Ascending aorta (tissue), 2 donors: ENCODE data around the gene EPN1. TPM values are rescaled to one million over a fixed set of nuclear protein-coding genes. Genes with fewer than 3 reads are reported as not detected.
"Not testable (repeated sequence)": the region's sequence is repeated elsewhere in the genome, so short reads cannot be mapped to it uniquely, and the experiment has no call there.

Experiments
- DNase-seq, 2 donors: peaks; one replicate each; pipeline ENCODE4 v3.0.0-alpha.2; 2019; ENCODE audit warnings: low spot score in 2 of 2
- H3K27ac ChIP-seq, 2 donors: fragments of 200-600 bp; sonication (generic); one replicate each; pipeline ENCODE4 v1.5.1; 2016 to 2017; ENCODE audit warnings: mild to moderate bottlenecking in 1 of 2
- H3K27me3 ChIP-seq: fragments of 200-600 bp; sonication (generic); one replicate; pipeline ENCODE4 v1.5.1; 2017
- H3K36me3 ChIP-seq, 2 donors: fragments of 200-600 bp; sonication (generic); one replicate each; pipeline ENCODE4 v1.5.1; 2016
- H3K4me1 ChIP-seq, 2 donors: fragments of 200-600 bp; sonication (generic); one replicate each; pipeline ENCODE4 v1.5.1; 2016 to 2017; ENCODE audit warnings: mild to moderate bottlenecking in 1 of 2
- H3K4me3 ChIP-seq, 2 donors: fragments of 200-600 bp; sonication (generic); one replicate each; pipeline ENCODE4 v1.5.1; 2016 to 2017; ENCODE audit warnings: mild to moderate bottlenecking in 1 of 2
- H3K9me3 ChIP-seq, 2 donors: fragments of 200-600 bp; sonication (generic); one replicate each; pipeline ENCODE4 v1.5.1; 2016
- CTCF ChIP-seq, 3 experiments: fragments of 200-600 bp in 2 of 3; fragments of 450-650 bp in 1 of 3; sonication (generic) in 2 of 3; IDR thresholded peaks; one replicate each; pipeline ENCODE4 v1.5.1; 2016 to 2019; ENCODE audit warnings: antibody characterized with exemption in 3 of 3, mild to moderate bottlenecking in 1 of 3, moderate library complexity in 1 of 3
- intact Hi-C: fragments of 100-400 bp; cut with DNase I; formaldehyde crosslinking; loops from one replicate; pipeline ENCODE4 v1.15.1; 2023
- total RNA-seq: library from RNA; depleted of rRNA; stranded (reverse); fragments of >200 nt; gene quantifications from one replicate; pipeline ENCODE4 v1.1.0, GENCODE V29; 2016

EPN1 gene
- total RNA-seq, 1 donor from 2014 or later: 122 TPM

DNA sequence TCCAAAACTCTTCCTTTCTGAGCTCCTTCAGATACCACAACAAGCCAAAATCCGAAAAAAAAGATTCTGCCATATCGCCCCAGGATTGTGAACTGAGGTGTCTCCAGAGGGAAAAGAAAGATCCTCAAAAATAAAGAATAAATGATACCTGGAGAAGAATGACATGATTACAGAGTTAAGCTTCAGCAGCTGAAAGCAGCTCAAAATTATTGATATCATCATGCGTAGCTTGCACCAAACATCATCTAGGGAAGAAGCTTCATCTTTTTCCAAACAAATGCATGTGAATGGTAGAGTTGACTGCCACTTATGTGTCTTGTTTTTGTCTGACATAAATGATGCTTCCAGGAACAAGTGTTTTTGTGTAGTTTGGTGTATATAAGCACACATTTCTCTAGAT is 63.3 kb downstream of the EPN1 start, which contains the start of gene NLRP9:
TSS of gene NLRP9 (minus strand) at position 101 of the 400 bp plus-strand sequence. CDS start at position 73, 28 bp downstream.
- intact Hi-C loops: no loop called here
- H3K4me1 ChIP-seq: no peaks in the 10 kb centered on the region

DNA sequence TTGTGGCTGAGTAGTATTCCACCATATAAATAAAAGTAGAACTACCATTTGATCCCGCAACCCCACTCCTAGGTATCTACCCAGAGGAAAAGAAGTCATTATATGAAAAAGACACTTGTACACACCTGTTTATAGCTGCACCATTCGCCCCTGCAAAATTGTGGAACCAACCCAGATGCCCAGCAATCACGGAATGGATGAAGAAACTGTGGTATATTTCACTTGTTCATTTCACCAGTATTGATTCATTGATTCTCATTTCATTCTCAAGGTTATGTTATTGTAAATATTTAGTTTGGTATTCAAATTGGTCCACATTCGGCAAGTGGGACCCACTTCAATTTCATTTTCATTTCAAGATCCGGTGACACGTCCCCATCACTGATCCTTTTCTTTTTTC is 75.7 kb downstream of the EPN1 start:
- DNase-seq: no peak
- H3K9me3 ChIP-seq: no peaks in the 10 kb centered on the region
- no peaks in the 10 kb centered on the region for H3K36me3 ChIP-seq
- no peak for TF ChIP-seq CTCF (IDR thresholded peaks at IDR 0.05)
- intact Hi-C loops: no loop called here
- H3K4me3 ChIP-seq: no peak overlapping the region
- no peaks in the 10 kb centered on the region for H3K4me1 ChIP-seq
- no peak overlapping the region for H3K27ac ChIP-seq
- H3K27me3 ChIP-seq: no peaks in the 10 kb centered on the region

More for the DNA sequence above, 63.3 kb downstream of the EPN1 start, which contains the start of gene NLRP9:
- no peaks in the 10 kb centered on the region for H3K9me3 ChIP-seq
- H3K4me3 ChIP-seq: no peak within 1 kb of the TSS
- no peaks in the 10 kb centered on the region for H3K36me3 ChIP-seq
- no peak within 1 kb of the TSS for H3K27ac ChIP-seq
- no peak for DNase-seq
- H3K27me3 ChIP-seq: no peaks in the 10 kb centered on the region
- TF ChIP-seq CTCF (IDR thresholded peaks at IDR 0.05): no peak

DNA sequence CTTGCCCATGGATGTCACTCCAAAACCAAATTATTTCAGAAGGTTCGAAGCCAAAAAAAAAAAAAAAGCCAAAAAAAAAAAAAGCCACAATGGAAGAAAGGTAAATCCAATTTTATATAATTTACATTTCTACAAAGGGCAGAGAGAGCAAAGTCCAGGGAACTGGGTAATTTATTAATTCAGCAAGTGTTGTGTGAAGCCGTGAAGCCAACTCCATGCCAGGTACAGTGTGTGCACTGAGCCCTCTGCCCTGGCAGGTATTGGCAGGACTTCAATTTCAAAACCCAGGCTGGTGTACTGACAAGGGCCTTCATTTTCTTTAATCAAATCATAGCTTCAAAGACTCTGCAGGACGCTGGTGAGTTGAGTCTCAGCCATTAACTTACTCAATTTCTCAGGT is 78.4 kb downstream of the EPN1 start:
- Histone ChIP-seq H3K27ac (no peak overlapping the region), H3K9me3 (no peaks in the 10 kb centered on the region), H3K4me1 (no peaks in the 10 kb centered on the region), H3K27me3 (no peaks in the 10 kb centered on the region), H3K36me3 (no peaks in the 10 kb centered on the region), H3K4me3 (no peak overlapping the region)
- no peak for TF ChIP-seq CTCF (IDR thresholded peaks at IDR 0.05)
- DNase-seq: no peak
- intact Hi-C loops: no loop called here

DNA sequence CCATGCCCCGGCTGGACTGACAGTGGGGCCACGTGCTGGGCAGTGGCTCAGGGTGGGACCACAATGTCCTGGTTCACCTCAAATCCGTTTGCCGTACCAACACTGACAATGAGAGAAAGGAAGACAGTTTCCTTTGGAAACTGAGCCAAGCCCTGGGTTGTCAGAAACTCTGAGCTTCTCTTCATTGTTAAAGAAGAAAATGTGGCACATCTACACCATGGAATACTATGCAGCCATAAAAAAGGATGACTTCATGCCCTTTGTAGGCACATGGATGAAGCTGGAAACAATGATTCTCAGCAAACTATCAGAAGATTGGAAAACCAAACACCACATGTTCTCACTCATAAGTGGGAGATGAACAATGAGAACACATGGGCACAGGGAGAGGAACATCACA is 81.8 kb downstream of the EPN1 start:
- DNase-seq, H3K4me3 ChIP-seq, H3K27ac ChIP-seq, H3K9me3 ChIP-seq, intact Hi-C loops, H3K27me3 ChIP-seq, H3K4me1 ChIP-seq, H3K36me3 ChIP-seq: not testable (repeated sequence)

- H3K4me3 ChIP-seq, H3K27me3 ChIP-seq, H3K36me3 ChIP-seq, H3K9me3 ChIP-seq, intact Hi-C loops, H3K4me1 ChIP-seq, H3K27ac ChIP-seq, DNase-seq: not testable (repeated sequence)
Measured at GRCh38 chr19:55758797-55759196, 83.8 kb downstream of the EPN1 start, which contains the start of gene RFPL4A. RFPL4A (plus strand) TSS chr19:55759097; CDS start chr19:55761801, 2,704 bp downstream.

Other genes with a start within 250 kb of the EPN1 start
- gene SHISA7, start 231.9 kb upstream of the EPN1 start, total RNA-seq: 0.85 TPM
- gene ISOC2, start 213.6 kb upstream of the EPN1 start, total RNA-seq: 96.7 TPM
- gene C19orf85, start 210.5 kb upstream of the EPN1 start, total RNA-seq: not detected
- 13.2 TPM for gene ZNF628, start 198.6 kb upstream of the EPN1 start, total RNA-seq
- 21.6 TPM for gene NAT14, start 190.0 kb upstream of the EPN1 start, total RNA-seq
- gene SSC5D, start 186.8 kb upstream of the EPN1 start, total RNA-seq: 22.4 TPM
- gene SBK2, start 138.1 kb upstream of the EPN1 start, total RNA-seq: not detected
- gene SBK3, start 129.7 kb upstream of the EPN1 start, total RNA-seq: not detected
- 14.2 TPM for gene ZNF579, start 94.4 kb upstream of the EPN1 start, total RNA-seq
- 30.5 TPM for gene FIZ1, start 75.7 kb upstream of the EPN1 start, total RNA-seq
- gene ZNF524, start 74.9 kb upstream of the EPN1 start, total RNA-seq: 28.6 TPM
- 22.0 TPM for gene ZNF865, start 69.6 kb upstream of the EPN1 start, total RNA-seq
- gene ZNF784, start 50.7 kb upstream of the EPN1 start, total RNA-seq: 14.7 TPM
- 163 TPM for gene ZNF580, start 34.2 kb upstream of the EPN1 start, total RNA-seq
- 12.1 TPM for gene ZNF581, start 31.6 kb upstream of the EPN1 start, total RNA-seq
- gene CCDC106, start 27.0 kb upstream of the EPN1 start, total RNA-seq: 27.6 TPM
- gene U2AF2, start 20.2 kb upstream of the EPN1 start, total RNA-seq: 221 TPM
- not detected for gene NLRP9, start 63.2 kb downstream of the EPN1 start, total RNA-seq
- not detected for gene RFPL4A, start 83.9 kb downstream of the EPN1 start, total RNA-seq
- not detected for gene RFPL4AL1, start 93.9 kb downstream of the EPN1 start, total RNA-seq
- gene NLRP11, start 156.8 kb downstream of the EPN1 start, total RNA-seq: not detected
- gene NLRP4, start 161.3 kb downstream of the EPN1 start, total RNA-seq: not detected